Endothelial cell of umbilical vein (primary cell): Measurements from ENCODE around the gene SIPA1L3. TPM values are rescaled to one million over a fixed set of nuclear protein-coding genes. Genes with fewer than 3 reads are reported as not detected.

ENCODE experiments used
- BruUV-seq: library from RNA; stranded (reverse); fragments of 400-500 nt; replicated peaks from 2 replicates; lab custom pipeline; 2021; lab: Mats Ljungman, UMichigan
- CTCF ChIA-PET: fragments of 300-600, 350-600 bp; sonication (Branson Sonifier 250); formaldehyde crosslinking; loops from one replicate; lab custom pipeline; 2021; ENCODE audit warnings: antibody characterized with exemption, inconsistent platforms; lab: Charles Lee
- POLR2A ChIA-PET: fragments of 300-600, 350-600 bp; sonication (Branson Sonifier 250); formaldehyde crosslinking; loops from one replicate; lab custom pipeline; 2021; ENCODE audit warnings: antibody characterized with exemption, inconsistent platforms; lab: Charles Lee
- DNase-seq: peaks from one replicate; pipeline ENCODE4 v3.0.0-alpha.2; 2011; ENCODE audit warnings: low read depth, low spot score
- FAIRE-seq: peaks from 2 replicates; lab custom pipeline; 2011; peaks lifted over from hg19 to GRCh38; lab: Jason Lieb, UNC
- H2AFZ ChIP-seq: 2 replicates; pipeline ENCODE4 v1.6.0; 2012; ENCODE audit warnings: low read depth, low read length, control low read depth, inconsistent platforms
- H3K27ac ChIP-seq: 2 replicates; pipeline ENCODE4 v1.5.1; 2011; ENCODE audit warnings: low read depth, mild to moderate bottlenecking, control low read depth, low read length, moderate library complexity; ENCODE audit not compliant: insufficient read depth
- H3K27me3 ChIP-seq, 2 experiments: 2 replicates each; pipeline versions ENCODE4 v1.6.0 to v1.6.1; 2011; ENCODE audit warnings: low read length in 2 of 2, mixed read lengths in 1 of 2; ENCODE audit not compliant: control insufficient read depth in 2 of 2, insufficient read depth in 2 of 2
- H3K36me3 ChIP-seq, 2 experiments: 2 replicates in 1 of 2; 3 replicates in 1 of 2; pipeline ENCODE4 v1.5.1; 2011; ENCODE audit warnings: low read length in 2 of 2, mild to moderate bottlenecking in 1 of 2, moderate library complexity in 1 of 2; ENCODE audit not compliant: control insufficient read depth in 2 of 2, insufficient read depth in 2 of 2; ENCODE audit errors: extremely low read depth in 1 of 2
- H3K4me1 ChIP-seq: 3 replicates; pipeline ENCODE4 v1.5.1; 2011; ENCODE audit warnings: mild to moderate bottlenecking, low read length; ENCODE audit not compliant: control insufficient read depth, insufficient read depth; ENCODE audit errors: extremely low read depth
- H3K4me2 ChIP-seq: 2 replicates; pipeline ENCODE4 v1.6.1; 2011; ENCODE audit warnings: low read length, control low read depth, mixed read lengths; ENCODE audit not compliant: insufficient read depth
- H3K4me3 ChIP-seq, 3 experiments: fragments of 200-600 bp in 1 of 3; sonication (generic), shearing (Covaris generic) in 1 of 3; replicated peaks in 1 of 3; 2 replicates each; pipeline ENCODE4 v1.5.1; 2011 to 2016; ENCODE audit warnings: control low read depth in 3 of 3, low read length in 3 of 3, mild to moderate bottlenecking in 2 of 3, inconsistent platforms in 1 of 3, low read depth in 1 of 3, moderate library complexity in 1 of 3; ENCODE audit not compliant: insufficient read depth in 1 of 3
- H3K79me2 ChIP-seq: 2 replicates; pipeline ENCODE4 v1.6.0; 2012; ENCODE audit warnings: low read length, inconsistent platforms; ENCODE audit not compliant: control insufficient read depth, insufficient read depth
- H3K9ac ChIP-seq: replicated peaks from 2 replicates; pipeline ENCODE3; 2011; ENCODE audit warnings: low read length, control low read depth; ENCODE audit not compliant: insufficient read depth; ENCODE audit errors: extremely low read depth
- H3K9me1 ChIP-seq: replicated peaks from 3 replicates; pipeline ENCODE4 v1.6.0; 2011; ENCODE audit warnings: mild to moderate bottlenecking, low read length; ENCODE audit not compliant: control insufficient read depth, insufficient read depth; ENCODE audit errors: extremely low read depth
- H3K9me3 ChIP-seq: replicated peaks from 2 replicates; pipeline ENCODE4 v1.5.1; 2012; ENCODE audit warnings: low read length, inconsistent platforms; ENCODE audit not compliant: control insufficient read depth, insufficient read depth
- H4K20me1 ChIP-seq: replicated peaks from 2 replicates; pipeline ENCODE3; 2011; ENCODE audit warnings: mild to moderate bottlenecking, low read length; ENCODE audit not compliant: control insufficient read depth, insufficient read depth; ENCODE audit errors: extremely low read depth
- CTCF ChIP-seq, 2 donors: IDR thresholded peaks; 1 replicate in 1 of 2; 2 replicates in 1 of 2; pipeline ENCODE4 v1.5.1; 2011; ENCODE audit warnings: low read length in 2 of 2, mild to moderate bottlenecking in 2 of 2, moderate library complexity in 2 of 2, control low read depth in 1 of 2, inconsistent platforms in 1 of 2, low read depth in 1 of 2; ENCODE audit not compliant: insufficient read depth in 1 of 2; ENCODE audit errors: extremely low read depth in 1 of 2
- EZH2 ChIP-seq: IDR thresholded peaks from 2 replicates; pipeline ENCODE4 v1.6.1; 2012; ENCODE audit warnings: borderline replicate concordance, low read depth, mild to moderate bottlenecking, moderate library complexity, low read length, inconsistent platforms; ENCODE audit not compliant: severe bottlenecking
- FOS ChIP-seq: IDR thresholded peaks from 2 replicates; pipeline ENCODE4 v1.6.1; 2011; ENCODE audit warnings: mild to moderate bottlenecking, low read length, moderate library complexity, borderline replicate concordance; ENCODE audit not compliant: insufficient read depth
- GATA2 ChIP-seq: IDR thresholded peaks from 2 replicates; pipeline ENCODE4 v1.7.0; 2011; ENCODE audit warnings: low read depth, mild to moderate bottlenecking, moderate library complexity, mixed read lengths, low read length; ENCODE audit not compliant: insufficient read length, insufficient read depth
- JUN ChIP-seq: IDR thresholded peaks from 2 replicates; pipeline ENCODE4 v1.6.1; 2011; ENCODE audit warnings: borderline replicate concordance, low read depth; ENCODE audit not compliant: insufficient read length, insufficient read depth
- MAX ChIP-seq: IDR thresholded peaks from 2 replicates; pipeline ENCODE4 v1.6.1; 2011; ENCODE audit not compliant: insufficient read depth, insufficient read length
- MYC ChIP-seq: IDR thresholded peaks from one replicate; pipeline ENCODE4 v1.6.1; 2011; ENCODE audit warnings: mild to moderate bottlenecking, low read depth, low read length
- POLR2A ChIP-seq: IDR thresholded peaks from 2 replicates; pipeline ENCODE4 v1.6.1; 2012; ENCODE audit warnings: low read depth, mild to moderate bottlenecking, control low read depth, low read length
- POLR2AphosphoS5 ChIP-seq: IDR thresholded peaks from 2 replicates; pipeline ENCODE4 v1.6.1; 2012; ENCODE audit warnings: low read depth, mild to moderate bottlenecking, control low read depth, low read length, moderate library complexity; ENCODE audit not compliant: insufficient read depth
- dilution Hi-C: fragments of 300-500 bp; cut with MboI; formaldehyde crosslinking; loops from one replicate; pipeline ENCODE4 v1.15.0; 2019; ENCODE audit warnings: low sequenced_read_pairs; ENCODE audit not compliant: extremely low pct_ligation_motif_present
- intact Hi-C: fragments of 100-400 bp; cut with micrococcal nuclease; formaldehyde crosslinking; loops from one replicate; pipeline ENCODE4 v1.10.0; 2022
- polyA plus RNA-seq, 4 experiments: library from polyadenylated mRNA; depleted of rRNA in 3 of 4; stranded (reverse) in 3 of 4; unstranded in 1 of 4; fragments of >200 nt; gene quantifications; 2 replicates each; pipeline versions ENCODE4 v1.2.1 to v1.2.3, GENCODE V29; 2011 to 2012; ENCODE audit warnings: missing spikeins in 1 of 4
- total RNA-seq: library from RNA; stranded (reverse); gene quantifications from 2 replicates; pipeline ENCODE4 v1.2.3, GENCODE V29; 2021

The SIPA1L3 gene
- total and polyA plus RNA-seq, 2 donors (not counting 3 experiments of a cell fraction or from before 2014, with no cell fraction given): 14.2 to 47.2 TPM

- DNase-seq: no peak
- intact Hi-C loops (no loop called here), dilution Hi-C loops (no loop called here)
- Histone ChIP-seq H3K9ac (no peak overlapping the region), H2AFZ (no peak overlapping the region), H3K4me3 (no peak overlapping the region), H3K27ac (no peak overlapping the region), H3K27me3 (peaks cover 7 to 15% of the 10 kb centered on the region in 2 experiments), H3K4me2 (no peak overlapping the region), H3K4me1 (no peaks in the 10 kb centered on the region), H3K36me3 (no peaks in the 10 kb centered on the region), H4K20me1 (no peaks in the 10 kb centered on the region), H3K9me1 (no peaks in the 10 kb centered on the region), H3K9me3 (no peaks in the 10 kb centered on the region), H3K79me2 (no peaks in the 10 kb centered on the region)
- FAIRE-seq: no peak
- TF ChIP-seq MYC (no peak), GATA2 (no peak), EZH2 (no peak), MAX (no peak), POLR2A (no peak), FOS (no peak), POLR2AphosphoS5 (no peak), JUN (no peak), CTCF (IDR thresholded peaks at IDR 0.05; ENCODE audit: extremely low read depth in 1 of 2, insufficient read depth in 1 of 2, low read depth in 1 of 2, low read length in 2 of 2) (no peak)
- CTCF ChIA-PET: no interaction called here
- POLR2A ChIA-PET: no interaction called here
- BruUV-seq: no TSS peak
Measured at GRCh38 chr19:37886571-37886970, 20.4 kb upstream of the SIPA1L3 start.
